SK-N-MC (cell line): ENCODE results near the gene TMEM41B.

Source experiments
- DNase-seq: peaks from one replicate; pipeline ENCODE4 v3.0.0-alpha.2; 2011; ENCODE audit warnings: low read depth, low spot score
- H3K27ac ChIP-seq: fragments of 200-600 bp; sonication (generic); 2 replicates; pipeline ENCODE4 v1.5.1; 2016; ENCODE audit warnings: mixed run types
- H3K36me3 ChIP-seq: fragments of 200-600 bp; sonication (generic); 2 replicates; pipeline ENCODE4 v1.6.1; 2017; ENCODE audit warnings: antibody characterized with exemption, low read length, mixed read lengths; ENCODE audit not compliant: insufficient read depth
- H3K4me3 ChIP-seq: fragments of 200-600 bp; sonication (generic); 2 replicates; pipeline ENCODE4 v1.5.1; 2016
- H3K9ac ChIP-seq: fragments of 200-600 bp; sonication (generic); 2 replicates; pipeline ENCODE4 v1.8.0; 2017; ENCODE audit warnings: mixed run types, mixed read lengths; ENCODE audit not compliant: insufficient read length
- H3K9me3 ChIP-seq: fragments of 200-600 bp; sonication (generic); 2 replicates; pipeline ENCODE4 v1.6.1; 2017; ENCODE audit warnings: low read depth, mild to moderate bottlenecking, antibody characterized with exemption, low read length, moderate library complexity, mixed read lengths
- EZH2 ChIP-seq: fragments of 200-600 bp; sonication (generic); IDR thresholded peaks from one replicate; pipeline ENCODE4 v1.6.1; 2017; ENCODE audit warnings: antibody characterized with exemption
- FOXP2 ChIP-seq: optimal IDR thresholded peaks from 2 replicates; pipeline ENCODE3; 2011; ENCODE audit warnings: mild to moderate bottlenecking, moderate library complexity; ENCODE audit not compliant: insufficient read depth; ENCODE audit errors: extremely low read length, control extremely low read depth
- POLR2AphosphoS5 ChIP-seq: IDR thresholded peaks from 2 replicates; pipeline ENCODE4 v1.6.1; 2012; ENCODE audit warnings: mild to moderate bottlenecking, low read depth, low read length, borderline replicate concordance

The TMEM41B gene

GRCh38 chr11:9313648-9314290 is 624 bp downstream of the TMEM41B start:
- peak overlapping the region; percentile 99 for H3K9ac ChIP-seq
- TF ChIP-seq FOXP2 (no peak), POLR2AphosphoS5 (no peak), EZH2 (no peak)
- H3K4me3 ChIP-seq = peak overlapping the region; percentile 100
- H3K9me3 ChIP-seq = no peaks in the 10 kb centered on the region
- H3K36me3 ChIP-seq = peaks cover 18% of the 10 kb centered on the region; the same call in 1 of the 2 replicates
- no peak for DNase-seq
- H3K27ac ChIP-seq = peak overlapping the region; percentile 94

GRCh38 chr11:9310485-9311090 is 3.8 kb downstream of the TMEM41B start:
- no peak overlapping the region for H3K9ac ChIP-seq
- H3K9me3 ChIP-seq = no peaks in the 10 kb centered on the region
- no peak for DNase-seq
- no peak overlapping the region for H3K4me3 ChIP-seq
- H3K27ac ChIP-seq = no peak overlapping the region
- H3K36me3 ChIP-seq = peaks cover 18% of the 10 kb centered on the region; the same call in 1 of the 2 replicates
- TF ChIP-seq FOXP2 (no peak), EZH2 (no peak), POLR2AphosphoS5 (no peak)

GRCh38 chr11:9304178-9304577 is 10.2 kb downstream of the TMEM41B start:
- no peaks in the 10 kb centered on the region for H3K9me3 ChIP-seq
- H3K9ac ChIP-seq = no peak overlapping the region
- TF ChIP-seq POLR2AphosphoS5 (no peak), EZH2 (no peak), FOXP2 (no peak)
- DNase-seq = no peak
- H3K4me3 ChIP-seq = no peak overlapping the region
- H3K36me3 ChIP-seq = peaks cover 4% of the 10 kb centered on the region
- H3K27ac ChIP-seq = peak overlapping the region; percentile 67

GRCh38 chr11:9302448-9302847 is 11.9 kb downstream of the TMEM41B start:
- Histone ChIP-seq H3K9ac (peak overlapping the region; percentile 44), H3K9me3 (no peaks in the 10 kb centered on the region), H3K4me3 (peak overlapping the region; percentile 19), H3K36me3 (peaks cover 15% of the 10 kb centered on the region), H3K27ac (peak overlapping the region; percentile 95)
- no peak for TF ChIP-seq EZH2
- TF ChIP-seq POLR2AphosphoS5 = no peak
- TF ChIP-seq FOXP2 = no peak
- DNase-seq = peak; percentile 83

- H3K27ac ChIP-seq = peak overlapping the region; percentile 95
- DNase-seq = no peak
- H3K4me3 ChIP-seq = no peak overlapping the region
- H3K9me3 ChIP-seq = no peaks in the 10 kb centered on the region
- no peak overlapping the region for H3K9ac ChIP-seq
- TF ChIP-seq FOXP2 = no peak
- no peak for TF ChIP-seq POLR2AphosphoS5
- no peak for TF ChIP-seq EZH2
- H3K36me3 ChIP-seq = peaks cover 18% of the 10 kb centered on the region
Measured at GRCh38 chr11:9301720-9302119, 12.7 kb downstream of the TMEM41B start.

- TF ChIP-seq EZH2 = no peak
- TF ChIP-seq FOXP2 = no peak
- no peak for TF ChIP-seq POLR2AphosphoS5
- Histone ChIP-seq H3K4me3 (no peak overlapping the region), H3K9ac (no peak overlapping the region), H3K9me3 (no peaks in the 10 kb centered on the region), H3K27ac (no peak overlapping the region), H3K36me3 (peaks cover 40% of the 10 kb centered on the region)
- DNase-seq = no peak
Measured at GRCh38 chr11:9293646-9294045, 20.7 kb downstream of the TMEM41B start.

GRCh38 chr11:9285850-9286587 is 28.4 kb downstream of the TMEM41B start:
- no peak overlapping the region for H3K9ac ChIP-seq
- no peaks in the 10 kb centered on the region for H3K9me3 ChIP-seq
- H3K36me3 ChIP-seq = peaks cover 46% of the 10 kb centered on the region
- DNase-seq = no peak
- H3K4me3 ChIP-seq = no peak overlapping the region
- peak overlapping the region; percentile 19; the same call in 1 of the 2 replicates for H3K27ac ChIP-seq
- TF ChIP-seq POLR2AphosphoS5 = no peak
- no peak for TF ChIP-seq FOXP2
- no peak for TF ChIP-seq EZH2

GRCh38 chr11:9280655-9281301 is 33.6 kb downstream of the TMEM41B start:
- H3K36me3 ChIP-seq = peaks cover 39% of the 10 kb centered on the region
- H3K4me3 ChIP-seq = no peak overlapping the region
- H3K9ac ChIP-seq = no peak overlapping the region
- H3K9me3 ChIP-seq = no peaks in the 10 kb centered on the region
- 0 out of 2 replicates have a peak overlapping the region, but pooled peaks have one; percentile 16 for H3K27ac ChIP-seq
- DNase-seq = no peak
- TF ChIP-seq POLR2AphosphoS5 (no peak), EZH2 (no peak), FOXP2 (no peak)
